GM21526 (cell line): Measurements from ENCODE around the gene NRP1.

Experiments used
- ATAC-seq: cut with Tn5 transposase; IDR thresholded peaks from one replicate; pipeline ENCODE4 v1.9.1; 2021; ENCODE audit warnings: moderate library complexity; ENCODE audit not compliant: unreplicated experiment, low FRiP score

Gene NRP1

GRCh38 chr10:33217854-33218253 is 116.6 kb downstream of the NRP1 start:
- ATAC-seq = no peak

GRCh38 chr10:33216661-33217427 is 117.6 kb downstream of the NRP1 start:
- no peak for ATAC-seq

- no peak for ATAC-seq
Measured at GRCh38 chr10:33215635-33216034, 118.8 kb downstream of the NRP1 start.

- no peak for ATAC-seq
Measured at GRCh38 chr10:33215154-33215553, 119.3 kb downstream of the NRP1 start.

DNA sequence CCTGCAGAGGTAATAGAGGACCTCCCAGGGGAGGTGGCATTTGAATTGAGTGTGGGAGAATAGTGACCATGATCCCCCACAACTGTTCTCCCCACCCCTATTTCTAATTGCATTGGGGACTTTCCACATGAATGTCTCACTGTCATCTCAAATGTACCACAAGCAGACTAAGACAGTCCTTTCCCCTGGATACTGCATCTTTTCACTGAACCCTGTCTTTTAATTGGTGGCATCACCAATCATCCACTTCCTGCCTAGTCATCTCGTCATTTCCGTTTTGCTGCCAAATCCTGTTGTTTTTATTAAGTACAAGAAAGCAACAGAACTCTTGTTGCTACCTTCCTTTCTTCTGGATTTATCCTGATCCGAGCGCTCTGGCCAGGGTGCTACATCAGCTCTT is 120.3 kb downstream of the NRP1 start:
- ATAC-seq = no peak

DNA sequence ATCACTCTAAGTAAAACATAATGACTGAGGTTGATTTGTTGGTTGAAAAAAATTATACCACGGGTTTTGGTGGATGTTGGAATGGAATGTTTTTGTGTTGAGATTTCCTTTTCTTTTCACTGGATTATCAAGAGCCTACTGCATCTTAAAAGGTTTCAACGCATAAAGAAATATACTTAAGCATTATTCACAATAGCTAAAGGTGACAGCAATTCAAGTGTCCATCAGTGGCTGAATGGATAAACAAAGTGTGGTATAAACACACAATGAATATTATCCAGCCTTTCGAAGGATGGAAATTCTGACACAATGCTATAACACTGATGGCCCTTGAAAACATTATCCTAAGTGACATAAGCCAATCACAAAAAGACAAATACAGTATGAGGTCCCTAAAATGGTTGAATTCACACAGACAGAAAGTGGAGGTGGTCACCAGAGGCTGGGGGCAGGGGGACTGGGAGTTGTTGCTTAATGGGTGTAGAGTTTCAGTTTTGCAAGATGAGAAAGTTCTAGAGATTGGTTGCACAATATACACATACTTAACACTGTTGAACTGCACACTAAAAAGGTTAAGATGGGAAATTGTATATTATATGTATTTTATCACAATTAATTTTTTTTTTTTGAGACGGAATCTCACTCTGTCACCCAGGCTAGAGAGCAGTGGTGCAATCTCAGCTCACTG is 122.3 kb downstream of the NRP1 start:
- ATAC-seq = no peak

DNA sequence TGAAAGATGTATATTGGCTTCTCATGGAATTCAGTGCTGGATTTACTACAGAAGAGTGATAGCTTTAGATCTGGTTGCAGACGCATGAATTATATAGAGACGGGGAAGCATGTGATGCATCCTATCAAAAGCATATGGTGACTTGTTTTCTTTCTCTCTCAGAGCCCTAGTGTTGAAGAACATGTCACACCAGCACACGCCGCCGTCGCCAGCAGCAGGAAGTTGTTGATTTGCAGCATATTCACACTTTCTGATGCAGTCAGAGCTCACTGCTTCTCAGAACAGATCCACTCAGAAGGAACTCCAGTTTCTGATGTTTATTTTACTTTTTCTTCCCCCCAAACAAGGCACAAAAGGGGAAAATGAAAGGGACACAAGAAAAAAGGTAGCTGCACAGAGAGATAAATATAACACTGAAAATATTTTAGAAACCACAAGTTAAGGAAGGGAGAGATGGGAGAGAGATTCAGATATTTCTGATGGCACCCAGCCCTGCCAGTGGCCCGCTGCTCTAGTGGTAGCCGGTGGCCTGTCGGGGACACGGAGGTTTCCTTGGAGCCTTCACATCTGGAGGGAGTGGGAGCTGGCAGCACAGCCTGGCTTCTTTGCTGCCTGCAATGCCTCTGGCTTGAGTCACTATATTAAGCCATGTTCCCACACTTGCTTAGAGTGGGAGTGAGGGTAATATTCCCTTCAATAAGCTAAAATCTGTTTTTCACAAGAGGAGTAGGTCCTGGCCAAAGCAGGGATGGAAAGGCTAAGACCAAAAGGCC is 123.2 kb downstream of the NRP1 start:
- ATAC-seq = no peak

- no peak for ATAC-seq
Measured at GRCh38 chr10:33209802-33210201, 124.7 kb downstream of the NRP1 start.

- no peak for ATAC-seq
Measured at GRCh38 chr10:33208166-33208565, 126.3 kb downstream of the NRP1 start.

GRCh38 chr10:33204031-33204430 is 130.4 kb downstream of the NRP1 start:
- ATAC-seq = no peak

DNA sequence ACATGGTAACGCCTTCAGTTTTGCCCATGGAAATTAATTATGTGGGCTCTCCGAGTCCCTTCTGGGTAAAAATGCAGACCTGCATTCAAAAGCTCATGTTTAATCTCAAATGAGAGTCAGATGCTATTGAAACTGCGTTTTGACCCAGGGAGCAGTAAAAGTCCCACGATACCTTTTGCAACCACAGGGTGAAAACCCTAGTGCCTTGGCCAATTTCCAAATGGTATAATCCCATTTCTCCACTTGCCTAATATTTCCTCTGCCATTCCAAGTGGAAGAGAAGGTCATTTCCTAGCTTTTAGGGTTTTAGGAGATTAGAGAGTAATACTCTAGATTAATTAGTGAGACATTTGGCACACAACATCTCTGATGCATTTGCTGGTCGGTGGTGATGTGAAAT is 132.5 kb downstream of the NRP1 start:
- ATAC-seq = no peak

DNA sequence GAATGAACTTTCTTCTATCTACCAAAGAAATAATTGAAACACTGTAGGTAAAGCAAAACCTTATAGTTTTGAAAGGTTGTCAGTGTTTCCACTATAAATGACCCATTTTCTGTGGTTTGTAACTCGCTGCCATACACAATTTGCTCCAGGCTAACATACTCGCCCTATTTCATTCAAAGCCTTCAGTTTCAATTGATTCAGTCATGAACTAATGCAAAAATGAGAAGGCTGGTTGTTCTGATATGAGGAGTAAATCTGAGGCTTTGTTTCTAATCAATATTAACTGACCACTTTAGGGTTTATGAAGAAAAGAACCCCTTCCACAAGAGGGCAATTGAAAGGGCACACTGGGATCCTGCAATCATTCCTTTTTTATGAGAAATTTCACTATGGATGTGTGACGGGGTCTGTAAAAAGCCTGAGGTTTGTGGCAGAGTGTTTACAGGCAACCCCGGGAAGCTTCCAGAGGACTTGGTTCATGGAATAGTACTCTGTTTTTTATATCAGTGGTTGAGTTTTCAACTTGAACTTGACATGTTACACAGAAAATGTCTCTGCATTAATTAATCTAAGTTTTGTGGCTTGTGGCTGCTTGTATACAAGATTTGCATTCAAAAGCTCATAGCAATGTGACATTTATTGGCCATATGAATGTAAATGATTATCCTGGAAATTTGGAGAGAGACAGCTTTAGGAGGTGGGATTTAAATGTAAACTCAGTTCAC is 133.2 kb downstream of the NRP1 start:
- no peak for ATAC-seq

GRCh38 chr10:33199731-33200232 is 134.7 kb downstream of the NRP1 start:
- ATAC-seq = no peak

DNA sequence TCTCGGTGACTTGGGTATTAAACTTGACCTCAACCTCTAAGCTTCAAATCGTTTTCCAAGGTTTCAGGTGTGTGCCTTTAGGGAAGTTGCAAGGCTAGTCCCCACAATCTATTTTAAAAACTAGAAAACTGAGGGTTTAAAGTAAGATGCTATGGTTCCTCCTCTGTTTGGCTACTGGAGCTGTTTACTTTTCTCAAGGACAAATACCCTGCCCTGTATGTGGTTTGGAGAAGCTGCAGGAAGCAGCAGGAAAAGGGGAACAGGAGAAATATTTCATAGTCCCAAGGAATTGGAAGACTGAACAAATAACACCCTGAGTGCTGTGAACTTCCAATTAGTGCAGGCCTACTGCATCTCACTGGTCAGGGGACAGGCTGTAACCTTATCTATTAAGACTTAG is 135.9 kb downstream of the NRP1 start:
- no peak for ATAC-seq

- ATAC-seq = no peak
Measured at GRCh38 chr10:33196710-33197491, 137.6 kb downstream of the NRP1 start.

- ATAC-seq = no peak
Measured at GRCh38 chr10:33196377-33196706, 138.1 kb downstream of the NRP1 start.

GRCh38 chr10:33195608-33196376 is 138.7 kb downstream of the NRP1 start:
- no peak for ATAC-seq

DNA sequence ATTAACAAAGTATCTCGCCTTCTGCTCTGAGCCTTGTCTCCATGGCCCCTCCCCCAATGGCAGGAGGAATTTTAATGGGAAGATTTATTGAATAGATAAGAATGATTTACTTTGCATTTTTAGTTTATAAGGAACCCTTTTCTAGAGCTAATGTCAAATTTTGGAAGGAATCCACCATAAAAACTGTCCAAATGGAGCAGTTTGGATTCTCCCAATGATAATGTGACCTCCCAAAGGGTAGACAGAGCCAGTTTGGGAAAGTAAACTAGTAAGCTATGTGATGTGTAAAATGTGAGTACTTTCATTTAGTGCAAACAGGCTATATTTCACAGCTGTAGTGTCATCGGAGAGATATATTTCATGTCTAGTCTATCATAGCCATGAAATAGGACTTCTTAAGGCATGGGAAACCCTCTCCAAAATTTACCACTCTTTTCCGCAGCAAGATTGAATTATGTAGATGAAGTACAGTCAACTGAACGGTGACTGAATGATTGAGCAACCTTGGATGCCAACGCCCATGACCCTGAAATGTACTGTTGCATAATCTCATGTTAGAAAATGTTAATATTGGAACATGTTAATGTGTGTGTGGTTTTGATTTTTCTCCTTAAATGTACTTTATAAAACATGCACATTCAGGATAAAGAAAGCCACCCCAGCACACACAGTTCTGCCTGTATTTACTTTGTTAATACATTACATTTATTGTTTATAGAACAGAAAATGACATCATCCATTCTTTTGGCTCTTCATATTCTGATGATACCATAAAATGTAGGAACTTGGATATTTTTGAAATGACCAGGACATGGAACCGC is 140.6 kb downstream of the NRP1 start:
- ATAC-seq = no peak
